Endothelial cell of umbilical vein (primary cell): ENCODE results near the gene SCG2. TPM values are rescaled to one million over a fixed set of nuclear protein-coding genes. Genes with fewer than 3 reads are reported as not detected.
A peak's percentile ranks its signal among the peaks of the same experiment; 100 is the strongest.

Experiments used
- BruUV-seq: library from RNA; stranded (reverse); fragments of 400-500 nt; replicated peaks from 2 replicates; lab custom pipeline; 2021; lab: Mats Ljungman, UMichigan
- CTCF ChIA-PET: fragments of 300-600, 350-600 bp; sonication (Branson Sonifier 250); formaldehyde crosslinking; loops from one replicate; lab custom pipeline; 2021; ENCODE audit warnings: antibody characterized with exemption, inconsistent platforms; lab: Charles Lee
- POLR2A ChIA-PET: fragments of 300-600, 350-600 bp; sonication (Branson Sonifier 250); formaldehyde crosslinking; loops from one replicate; lab custom pipeline; 2021; ENCODE audit warnings: antibody characterized with exemption, inconsistent platforms; lab: Charles Lee
- DNase-seq: peaks from one replicate; pipeline ENCODE4 v3.0.0-alpha.2; 2011; ENCODE audit warnings: low read depth, low spot score
- FAIRE-seq: peaks from 2 replicates; lab custom pipeline; 2011; peaks lifted over from hg19 to GRCh38; lab: Jason Lieb, UNC
- H2AFZ ChIP-seq: 2 replicates; pipeline ENCODE4 v1.6.0; 2012; ENCODE audit warnings: low read depth, low read length, control low read depth, inconsistent platforms
- H3K27ac ChIP-seq: 2 replicates; pipeline ENCODE4 v1.5.1; 2011; ENCODE audit warnings: low read depth, mild to moderate bottlenecking, control low read depth, low read length, moderate library complexity; ENCODE audit not compliant: insufficient read depth
- H3K27me3 ChIP-seq, 2 experiments: 2 replicates each; pipeline versions ENCODE4 v1.6.0 to v1.6.1; 2011; ENCODE audit warnings: low read length in 2 of 2, mixed read lengths in 1 of 2; ENCODE audit not compliant: control insufficient read depth in 2 of 2, insufficient read depth in 2 of 2
- H3K36me3 ChIP-seq, 2 experiments: 2 replicates in 1 of 2; 3 replicates in 1 of 2; pipeline ENCODE4 v1.5.1; 2011; ENCODE audit warnings: low read length in 2 of 2, mild to moderate bottlenecking in 1 of 2, moderate library complexity in 1 of 2; ENCODE audit not compliant: control insufficient read depth in 2 of 2, insufficient read depth in 2 of 2; ENCODE audit errors: extremely low read depth in 1 of 2
- H3K4me1 ChIP-seq: 3 replicates; pipeline ENCODE4 v1.5.1; 2011; ENCODE audit warnings: mild to moderate bottlenecking, low read length; ENCODE audit not compliant: control insufficient read depth, insufficient read depth; ENCODE audit errors: extremely low read depth
- H3K4me2 ChIP-seq: 2 replicates; pipeline ENCODE4 v1.6.1; 2011; ENCODE audit warnings: low read length, control low read depth, mixed read lengths; ENCODE audit not compliant: insufficient read depth
- H3K4me3 ChIP-seq, 3 experiments: fragments of 200-600 bp in 1 of 3; sonication (generic), shearing (Covaris generic) in 1 of 3; replicated peaks in 1 of 3; 2 replicates each; pipeline ENCODE4 v1.5.1; 2011 to 2016; ENCODE audit warnings: control low read depth in 3 of 3, low read length in 3 of 3, mild to moderate bottlenecking in 2 of 3, inconsistent platforms in 1 of 3, low read depth in 1 of 3, moderate library complexity in 1 of 3; ENCODE audit not compliant: insufficient read depth in 1 of 3
- H3K79me2 ChIP-seq: 2 replicates; pipeline ENCODE4 v1.6.0; 2012; ENCODE audit warnings: low read length, inconsistent platforms; ENCODE audit not compliant: control insufficient read depth, insufficient read depth
- H3K9ac ChIP-seq: replicated peaks from 2 replicates; pipeline ENCODE3; 2011; ENCODE audit warnings: low read length, control low read depth; ENCODE audit not compliant: insufficient read depth; ENCODE audit errors: extremely low read depth
- H3K9me1 ChIP-seq: replicated peaks from 3 replicates; pipeline ENCODE4 v1.6.0; 2011; ENCODE audit warnings: mild to moderate bottlenecking, low read length; ENCODE audit not compliant: control insufficient read depth, insufficient read depth; ENCODE audit errors: extremely low read depth
- H3K9me3 ChIP-seq: replicated peaks from 2 replicates; pipeline ENCODE4 v1.5.1; 2012; ENCODE audit warnings: low read length, inconsistent platforms; ENCODE audit not compliant: control insufficient read depth, insufficient read depth
- H4K20me1 ChIP-seq: replicated peaks from 2 replicates; pipeline ENCODE3; 2011; ENCODE audit warnings: mild to moderate bottlenecking, low read length; ENCODE audit not compliant: control insufficient read depth, insufficient read depth; ENCODE audit errors: extremely low read depth
- EZH2 ChIP-seq: IDR thresholded peaks from 2 replicates; pipeline ENCODE4 v1.6.1; 2012; ENCODE audit warnings: borderline replicate concordance, low read depth, mild to moderate bottlenecking, moderate library complexity, low read length, inconsistent platforms; ENCODE audit not compliant: severe bottlenecking
- FOS ChIP-seq: IDR thresholded peaks from 2 replicates; pipeline ENCODE4 v1.6.1; 2011; ENCODE audit warnings: mild to moderate bottlenecking, low read length, moderate library complexity, borderline replicate concordance; ENCODE audit not compliant: insufficient read depth
- GATA2 ChIP-seq: IDR thresholded peaks from 2 replicates; pipeline ENCODE4 v1.7.0; 2011; ENCODE audit warnings: low read depth, mild to moderate bottlenecking, moderate library complexity, mixed read lengths, low read length; ENCODE audit not compliant: insufficient read length, insufficient read depth
- JUN ChIP-seq: IDR thresholded peaks from 2 replicates; pipeline ENCODE4 v1.6.1; 2011; ENCODE audit warnings: borderline replicate concordance, low read depth; ENCODE audit not compliant: insufficient read length, insufficient read depth
- MAX ChIP-seq: IDR thresholded peaks from 2 replicates; pipeline ENCODE4 v1.6.1; 2011; ENCODE audit not compliant: insufficient read depth, insufficient read length
- MYC ChIP-seq: IDR thresholded peaks from one replicate; pipeline ENCODE4 v1.6.1; 2011; ENCODE audit warnings: mild to moderate bottlenecking, low read depth, low read length
- POLR2A ChIP-seq: IDR thresholded peaks from 2 replicates; pipeline ENCODE4 v1.6.1; 2012; ENCODE audit warnings: low read depth, mild to moderate bottlenecking, control low read depth, low read length
- POLR2AphosphoS5 ChIP-seq: IDR thresholded peaks from 2 replicates; pipeline ENCODE4 v1.6.1; 2012; ENCODE audit warnings: low read depth, mild to moderate bottlenecking, control low read depth, low read length, moderate library complexity; ENCODE audit not compliant: insufficient read depth
- dilution Hi-C: fragments of 300-500 bp; cut with MboI; formaldehyde crosslinking; loops from one replicate; pipeline ENCODE4 v1.15.0; 2019; ENCODE audit warnings: low sequenced_read_pairs; ENCODE audit not compliant: extremely low pct_ligation_motif_present
- intact Hi-C: fragments of 100-400 bp; cut with micrococcal nuclease; formaldehyde crosslinking; loops from one replicate; pipeline ENCODE4 v1.10.0; 2022
- polyA plus RNA-seq, 4 experiments: library from polyadenylated mRNA; depleted of rRNA in 3 of 4; stranded (reverse) in 3 of 4; unstranded in 1 of 4; fragments of >200 nt; gene quantifications; 2 replicates each; pipeline versions ENCODE4 v1.2.1 to v1.2.3, GENCODE V29; 2011 to 2012; ENCODE audit warnings: missing spikeins in 1 of 4
- total RNA-seq: library from RNA; stranded (reverse); gene quantifications from 2 replicates; pipeline ENCODE4 v1.2.3, GENCODE V29; 2021
- TF ChIP-seq, protein P1 (sequence below), 2 donors: IDR thresholded peaks; 1 replicate in 1 of 2; 2 replicates in 1 of 2; pipeline ENCODE4 v1.5.1; 2011; ENCODE audit warnings: low read length in 2 of 2, mild to moderate bottlenecking in 2 of 2, moderate library complexity in 2 of 2, control low read depth in 1 of 2, inconsistent platforms in 1 of 2, low read depth in 1 of 2; ENCODE audit not compliant: insufficient read depth in 1 of 2; ENCODE audit errors: extremely low read depth in 1 of 2

Gene SCG2
- total and polyA plus RNA-seq, 2 donors (not counting 3 experiments of a cell fraction or from before 2014, with no cell fraction given) = not detected

GRCh38 chr2:223613017-223613950 lies 11.1 kb upstream of the SCG2 start:
- FAIRE-seq = peak; percentile 98
- Histone ChIP-seq H3K9me1 (no peaks in the 10 kb centered on the region), H3K4me2 (peak overlapping the region; percentile 83), H3K4me3 (peak overlapping the region in 1 of 3 experiments; percentile 41), H3K4me1 (peaks cover 10% of the 10 kb centered on the region), H3K9ac (peak overlapping the region; percentile 21), H3K36me3 (no peaks in the 10 kb centered on the region), H3K27ac (peak overlapping the region; percentile 30), H4K20me1 (no peaks in the 10 kb centered on the region), H2AFZ (peak overlapping the region; percentile 55), H3K79me2 (no peaks in the 10 kb centered on the region), H3K9me3 (no peaks in the 10 kb centered on the region), H3K27me3 (peaks cover under 1 to 2% of the 10 kb centered on the region in 2 experiments)
- TF ChIP-seq, protein P1, sequence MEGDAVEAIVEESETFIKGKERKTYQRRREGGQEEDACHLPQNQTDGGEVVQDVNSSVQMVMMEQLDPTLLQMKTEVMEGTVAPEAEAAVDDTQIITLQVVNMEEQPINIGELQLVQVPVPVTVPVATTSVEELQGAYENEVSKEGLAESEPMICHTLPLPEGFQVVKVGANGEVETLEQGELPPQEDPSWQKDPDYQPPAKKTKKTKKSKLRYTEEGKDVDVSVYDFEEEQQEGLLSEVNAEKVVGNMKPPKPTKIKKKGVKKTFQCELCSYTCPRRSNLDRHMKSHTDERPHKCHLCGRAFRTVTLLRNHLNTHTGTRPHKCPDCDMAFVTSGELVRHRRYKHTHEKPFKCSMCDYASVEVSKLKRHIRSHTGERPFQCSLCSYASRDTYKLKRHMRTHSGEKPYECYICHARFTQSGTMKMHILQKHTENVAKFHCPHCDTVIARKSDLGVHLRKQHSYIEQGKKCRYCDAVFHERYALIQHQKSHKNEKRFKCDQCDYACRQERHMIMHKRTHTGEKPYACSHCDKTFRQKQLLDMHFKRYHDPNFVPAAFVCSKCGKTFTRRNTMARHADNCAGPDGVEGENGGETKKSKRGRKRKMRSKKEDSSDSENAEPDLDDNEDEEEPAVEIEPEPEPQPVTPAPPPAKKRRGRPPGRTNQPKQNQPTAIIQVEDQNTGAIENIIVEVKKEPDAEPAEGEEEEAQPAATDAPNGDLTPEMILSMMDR (IDR thresholded peaks at IDR 0.05; ENCODE audit: extremely low read depth in 1 of 2, insufficient read depth in 1 of 2, low read depth in 1 of 2, low read length in 2 of 2) = peak in 1 of 2 donors; percentile 8
- TF ChIP-seq POLR2AphosphoS5 (peak; percentile 55), GATA2 (no peak), MAX (no peak), EZH2 (no peak), MYC (no peak), FOS (peak; percentile 96), POLR2A (no peak), JUN (peak; percentile 86)
- no TSS peak for BruUV-seq
- dilution Hi-C loops (no loop called here), intact Hi-C loops (loop anchor here (1.0 to 10.0 kb wide), 8 partner anchors 50 to 642 kb away; no protein-coding TSS in a partner anchor)
- DNase-seq = peak; percentile 94
- POLR2A ChIA-PET = no interaction called here
- CTCF ChIA-PET = no interaction called here
